Activated effector memory CD4-positive, alpha-beta T cell treated with anti-CD3 and anti-CD28 coated beads, Interleukin-2, amount 50 U/mL, for 16 hours (primary cell): Measurements from ENCODE around the gene PGC.

Experiments
- DNase-seq: peaks from one replicate; pipeline ENCODE4 v3.0.0-alpha.2; 2020

The PGC gene

GRCh38 chr6:41711323-41712038, 35.7 kb downstream of the PGC start:
- no peak for DNase-seq

- DNase-seq: no peak
Measured at GRCh38 chr6:41709375-41709774, 37.8 kb downstream of the PGC start.

GRCh38 chr6:41708856-41709255, 38.3 kb downstream of the PGC start:
- no peak for DNase-seq

- DNase-seq: peak; percentile 74
Measured at GRCh38 chr6:41707565-41708200, 39.5 kb downstream of the PGC start.

- DNase-seq: no peak
Measured at GRCh38 chr6:41706876-41707564, 40.2 kb downstream of the PGC start.

GRCh38 chr6:41705996-41706835, 41.0 kb downstream of the PGC start:
- peak; percentile 90 for DNase-seq

GRCh38 chr6:41705311-41705995, 41.7 kb downstream of the PGC start:
- DNase-seq: no peak

GRCh38 chr6:41704656-41705310, 42.4 kb downstream of the PGC start:
- no peak for DNase-seq

- DNase-seq: no peak
Measured at GRCh38 chr6:41704028-41704427, 43.2 kb downstream of the PGC start.

- DNase-seq: no peak
Measured at GRCh38 chr6:41702771-41703494, 44.3 kb downstream of the PGC start.

- no peak for DNase-seq
Measured at GRCh38 chr6:41702089-41702745, 45.0 kb downstream of the PGC start.

- DNase-seq: no peak
Measured at GRCh38 chr6:41700463-41701347, 46.5 kb downstream of the PGC start.

- DNase-seq: no peak
Measured at GRCh38 chr6:41699063-41699462, 48.1 kb downstream of the PGC start.

- DNase-seq: no peak
Measured at GRCh38 chr6:41697861-41698781, 49.1 kb downstream of the PGC start.

GRCh38 chr6:41696788-41697187, 50.4 kb downstream of the PGC start:
- DNase-seq: no peak

- no peak for DNase-seq
Measured at GRCh38 chr6:41695825-41696224, 51.4 kb downstream of the PGC start.

GRCh38 chr6:41694815-41695526, 52.2 kb downstream of the PGC start:
- DNase-seq: no peak
